CD14-positive monocyte (primary cell): ENCODE measurements around the gene ODC1. TPM values are rescaled to one million over a fixed set of nuclear protein-coding genes. Genes with fewer than 3 reads are reported as not detected.

ENCODE experiments used
- DNase-seq, 3 donors: peaks; one replicate each; pipeline ENCODE4 v3.0.0-alpha.2; 2011 to 2022
- H2AFZ ChIP-seq: 2 replicates; pipeline ENCODE4 v1.6.0; 2012; ENCODE audit warnings: mild to moderate bottlenecking, low read depth, low read length, inconsistent platforms; ENCODE audit not compliant: insufficient read depth, poor library complexity, severe bottlenecking
- H3K27ac ChIP-seq, 2 donors: 1 replicate in 1 of 2; 2 replicates in 1 of 2; pipeline ENCODE4 v1.5.1; 2012 to 2013; ENCODE audit warnings: low read length in 2 of 2, control low read depth in 1 of 2, inconsistent platforms in 1 of 2, low read depth in 1 of 2, mild to moderate bottlenecking in 1 of 2
- H3K27me3 ChIP-seq, 2 donors: one replicate each; pipeline versions ENCODE4 v1.6.0 to v1.6.1; 2011 to 2013; ENCODE audit warnings: low read length in 2 of 2; ENCODE audit not compliant: control insufficient read depth in 2 of 2, insufficient read depth in 2 of 2
- H3K36me3 ChIP-seq, 2 donors: replicated peaks in 1 of 2; 1 replicate in 1 of 2; 2 replicates in 1 of 2; pipeline versions ENCODE4 v1.5.1 to v1.6.1; 2012 to 2013; ENCODE audit warnings: low read length in 2 of 2, control low read depth in 1 of 2, inconsistent platforms in 1 of 2, mild to moderate bottlenecking in 1 of 2; ENCODE audit not compliant: insufficient read depth in 2 of 2, control insufficient read depth in 1 of 2
- H3K4me1 ChIP-seq, 2 donors: 1 replicate in 1 of 2; 2 replicates in 1 of 2; pipeline versions ENCODE4 v1.5.1 to v1.6.1; 2012 to 2013; ENCODE audit warnings: low read length in 2 of 2, control low read depth in 1 of 2, inconsistent platforms in 1 of 2, mild to moderate bottlenecking in 1 of 2, moderate library complexity in 1 of 2; ENCODE audit not compliant: insufficient read depth in 2 of 2, control insufficient read depth in 1 of 2
- H3K4me2 ChIP-seq: replicated peaks from 2 replicates; pipeline ENCODE3; 2012; ENCODE audit warnings: low read length, moderate library complexity, mild to moderate bottlenecking; ENCODE audit not compliant: poor library complexity, severe bottlenecking; ENCODE audit errors: extremely low read depth
- H3K4me3 ChIP-seq, 3 experiments: fragments of 200-600 bp in 1 of 3; sonication (generic) in 1 of 3; replicated peaks in 1 of 3; 1 replicate in 2 of 3; 2 replicates in 1 of 3; pipeline ENCODE4 v1.5.1; 2011 to 2013; ENCODE audit warnings: low read length in 3 of 3, mild to moderate bottlenecking in 3 of 3, control low read depth in 2 of 3, low read depth in 2 of 3, inconsistent platforms in 1 of 3, moderate library complexity in 1 of 3
- H3K79me2 ChIP-seq: 2 replicates; pipeline ENCODE4 v1.6.0; 2012; ENCODE audit warnings: mild to moderate bottlenecking, control low read depth, inconsistent platforms, low read length, moderate library complexity; ENCODE audit not compliant: insufficient read depth
- H3K9ac ChIP-seq: 2 replicates; pipeline ENCODE4 v1.6.0; 2017; ENCODE audit warnings: low read length, mild to moderate bottlenecking; ENCODE audit not compliant: insufficient read depth, poor library complexity, severe bottlenecking
- H3K9me3 ChIP-seq, 2 donors: replicated peaks in 1 of 2; 1 replicate in 1 of 2; 2 replicates in 1 of 2; pipeline versions ENCODE4 v1.5.1 to v1.6.1; 2012 to 2013; ENCODE audit warnings: low read length in 2 of 2, control low read depth in 1 of 2; ENCODE audit not compliant: control insufficient read depth in 1 of 2, insufficient read depth in 1 of 2
- H4K20me1 ChIP-seq: 2 replicates; pipeline ENCODE4 v1.6.0; 2012; ENCODE audit warnings: mild to moderate bottlenecking, low read length, control low read depth, moderate library complexity; ENCODE audit not compliant: insufficient read depth
- H3K27ac Mint-ChIP-seq, 7 donors: one replicate each; pipeline ENCODE4 v1.8.0; 2020; ENCODE audit warnings: mild to moderate bottlenecking in 7 of 7, mixed read lengths in 7 of 7, moderate library complexity in 6 of 7, inconsistent platforms in 2 of 7
- H3K27me3 Mint-ChIP-seq, 3 donors: one replicate each; pipeline ENCODE4 v1.8.0; 2021 to 2022; ENCODE audit warnings: low read depth in 3 of 3, mild to moderate bottlenecking in 3 of 3, mixed read lengths in 3 of 3, moderate library complexity in 3 of 3, inconsistent platforms in 1 of 3
- H3K36me3 Mint-ChIP-seq, 2 donors: one replicate each; pipeline ENCODE4 v1.8.0; 2020; ENCODE audit warnings: mixed read lengths in 2 of 2, inconsistent platforms in 1 of 2, mild to moderate bottlenecking in 1 of 2
- H3K4me1 Mint-ChIP-seq: one replicate; pipeline ENCODE4 v1.8.0; 2020; ENCODE audit warnings: mild to moderate bottlenecking, mixed read lengths
- H3K4me3 Mint-ChIP-seq, 2 donors: one replicate each; pipeline ENCODE4 v1.8.0; 2020; ENCODE audit warnings: mild to moderate bottlenecking in 2 of 2, mixed read lengths in 2 of 2, moderate library complexity in 1 of 2
- H3K9me3 Mint-ChIP-seq, 7 donors: one replicate each; pipeline ENCODE4 v1.8.0; 2020 to 2022; ENCODE audit warnings: mixed read lengths in 7 of 7, mild to moderate bottlenecking in 6 of 7, moderate library complexity in 6 of 7, inconsistent platforms in 2 of 7
- WGBS: methylation state at CpG from one replicate; pipeline ENCODE4 v1.1.5; 2013; ENCODE audit warnings: missing lambda C conversion rate; ENCODE audit not compliant: insufficient coverage; 5-methylcytosine and 5-hydroxymethylcytosine counted together
- intact Hi-C, 2 donors: fragments of 100-400 bp; cut with micrococcal nuclease; formaldehyde crosslinking; loops; one replicate each; pipeline versions ENCODE4 v1.15.0 to v1.15.1; 2023
- polyA plus RNA-seq, 3 donors: library from polyadenylated mRNA; depleted of rRNA in 1 of 3; unstranded in 2 of 3; stranded (reverse) in 1 of 3; fragments of 300-500 nt in 2 of 3; fragments of >200 nt in 1 of 3; fragmentation: Illumina TruSeq in 2 of 3; gene quantifications; 1 replicate in 2 of 3; 2 replicates in 1 of 3; pipeline ENCODE4 v1.2.3, GENCODE V29; 2012 to 2021
- TF ChIP-seq, protein P1 (sequence below): fragments of 200-600 bp; IDR thresholded peaks from one replicate; pipeline ENCODE4 v1.8.0; 2022; ENCODE audit warnings: antibody characterized with exemption, mild to moderate bottlenecking

Gene ODC1
- polyA plus RNA-seq, 3 donors, result 22.7 to 27.3 (median 23.6) TPM

DNA sequence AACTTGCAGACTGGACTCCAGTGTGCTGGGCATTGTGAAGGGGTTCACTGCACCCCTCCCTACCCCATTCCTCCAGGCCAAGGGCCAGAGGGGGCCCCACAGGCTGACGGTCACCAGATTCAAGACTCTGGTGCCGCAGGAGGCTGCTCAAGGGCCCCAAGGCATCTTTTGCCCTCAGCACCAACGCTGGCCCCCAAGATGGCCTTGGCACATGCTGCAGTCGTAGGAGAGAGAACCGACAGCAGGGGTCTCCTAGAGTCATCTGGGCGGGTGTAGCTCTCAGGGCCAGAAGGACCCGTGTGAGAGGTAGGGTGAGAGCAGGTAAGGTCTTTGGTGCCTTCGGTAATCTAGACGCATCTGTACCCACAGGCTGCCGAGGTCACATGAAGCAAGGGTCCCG is 18.7 kb upstream of the ODC1 start:
- intact Hi-C loops, result no loop called here

DNA sequence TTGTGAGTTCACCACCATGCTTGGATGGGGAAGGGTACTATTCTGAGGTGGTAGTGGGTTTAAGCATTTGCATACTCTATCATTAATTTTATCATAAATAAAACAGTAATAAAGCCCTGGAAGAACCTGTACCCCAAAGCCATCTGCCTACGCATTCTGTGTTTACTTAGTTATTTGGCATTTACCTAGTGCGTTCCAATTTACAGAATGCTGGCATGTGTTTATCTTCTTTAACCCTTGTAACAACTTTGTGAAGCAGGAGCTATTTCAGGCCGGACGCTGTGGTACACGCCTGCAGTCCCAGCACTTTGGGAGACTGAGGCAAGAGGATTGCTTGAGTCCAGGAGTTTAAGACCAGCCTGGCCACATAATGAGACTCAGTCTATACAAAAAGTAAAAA is 17.8 kb upstream of the ODC1 start:
- Histone ChIP-seq H3K36me3 (no peaks in the 10 kb centered on the region), H3K27me3 (no peaks in the 10 kb centered on the region), H2AFZ (no peak overlapping the region), H3K27ac (no peak overlapping the region), H3K9me3 (no peaks in the 10 kb centered on the region), H3K9ac (no peak overlapping the region), H4K20me1 (no peaks in the 10 kb centered on the region), H3K79me2 (no peaks in the 10 kb centered on the region), H3K4me2 (no peak overlapping the region), H3K4me1 (no peaks in the 10 kb centered on the region), H3K4me3 (no peak overlapping the region)
- WGBS, result 80% methylated on average over 1 of the region's 5 CpGs
- TF ChIP-seq, protein P1, sequence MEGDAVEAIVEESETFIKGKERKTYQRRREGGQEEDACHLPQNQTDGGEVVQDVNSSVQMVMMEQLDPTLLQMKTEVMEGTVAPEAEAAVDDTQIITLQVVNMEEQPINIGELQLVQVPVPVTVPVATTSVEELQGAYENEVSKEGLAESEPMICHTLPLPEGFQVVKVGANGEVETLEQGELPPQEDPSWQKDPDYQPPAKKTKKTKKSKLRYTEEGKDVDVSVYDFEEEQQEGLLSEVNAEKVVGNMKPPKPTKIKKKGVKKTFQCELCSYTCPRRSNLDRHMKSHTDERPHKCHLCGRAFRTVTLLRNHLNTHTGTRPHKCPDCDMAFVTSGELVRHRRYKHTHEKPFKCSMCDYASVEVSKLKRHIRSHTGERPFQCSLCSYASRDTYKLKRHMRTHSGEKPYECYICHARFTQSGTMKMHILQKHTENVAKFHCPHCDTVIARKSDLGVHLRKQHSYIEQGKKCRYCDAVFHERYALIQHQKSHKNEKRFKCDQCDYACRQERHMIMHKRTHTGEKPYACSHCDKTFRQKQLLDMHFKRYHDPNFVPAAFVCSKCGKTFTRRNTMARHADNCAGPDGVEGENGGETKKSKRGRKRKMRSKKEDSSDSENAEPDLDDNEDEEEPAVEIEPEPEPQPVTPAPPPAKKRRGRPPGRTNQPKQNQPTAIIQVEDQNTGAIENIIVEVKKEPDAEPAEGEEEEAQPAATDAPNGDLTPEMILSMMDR, result no peak
- H3K36me3 Mint-ChIP-seq, result no peaks in the 10 kb centered on the region
- H3K4me3 Mint-ChIP-seq, result no peak overlapping the region
- DNase-seq, result no peak
- intact Hi-C loops, result no loop called here
- H3K9me3 Mint-ChIP-seq, result no peaks in the 10 kb centered on the region
- H3K4me1 Mint-ChIP-seq, result no peaks in the 10 kb centered on the region
- H3K27me3 Mint-ChIP-seq, result peaks cover 3 to 10% (median 9%) of the 10 kb centered on the region in 3 donors
- no peak overlapping the region for H3K27ac Mint-ChIP-seq

More for the DNA sequence above, 18.7 kb upstream of the ODC1 start:
- no peaks in the 10 kb centered on the region for H3K9me3 Mint-ChIP-seq
- WGBS, result 95% methylated on average over 5 of the region's 11 CpGs
- Histone ChIP-seq H3K9ac (no peak overlapping the region), H3K27ac (no peak overlapping the region), H3K79me2 (no peaks in the 10 kb centered on the region), H4K20me1 (no peaks in the 10 kb centered on the region), H2AFZ (no peak overlapping the region), H3K4me2 (no peak overlapping the region), H3K36me3 (no peaks in the 10 kb centered on the region), H3K4me1 (no peaks in the 10 kb centered on the region), H3K9me3 (no peaks in the 10 kb centered on the region), H3K27me3 (no peaks in the 10 kb centered on the region), H3K4me3 (no peak overlapping the region)
- no peaks in the 10 kb centered on the region for H3K4me1 Mint-ChIP-seq
- TF ChIP-seq, protein P1, result no peak
- no peaks in the 10 kb centered on the region for H3K36me3 Mint-ChIP-seq
- H3K27ac Mint-ChIP-seq, result no peak overlapping the region
- peaks cover 2 to 8% (median 7%) of the 10 kb centered on the region in 3 donors for H3K27me3 Mint-ChIP-seq
- no peak overlapping the region for H3K4me3 Mint-ChIP-seq
- no peak for DNase-seq
